Erythroblast (primary cell): ENCODE measurements around the gene KCNV2.

Source experiments
- GATA1 ChIP-seq: IDR thresholded peaks from 2 replicates; pipeline ENCODE4 v1.6.1; 2011; ENCODE audit warnings: low read depth, mild to moderate bottlenecking, control low read depth, low read length, moderate library complexity
- POLR2A ChIP-seq: IDR thresholded peaks from 2 replicates; pipeline ENCODE4 v1.6.1; 2011; ENCODE audit warnings: mild to moderate bottlenecking, low read length

- TF ChIP-seq POLR2A, result no peak
- TF ChIP-seq GATA1, result no peak
Measured at GRCh38 chr9:2771661-2772060, 54.4 kb downstream of the KCNV2 start.
